BLaER1 treated with 17β-estradiol and CSF1 and Interleukin-3, amounts not matched to agents 10 nM and 100 nM (cell line): Measurements from ENCODE around the gene CCDC85B.
A peak's percentile ranks its signal among the peaks of the same experiment; 100 is the strongest.

ENCODE experiments used
- H3K27ac ChIP-seq, 11 experiments: shearing (Covaris generic); formaldehyde crosslinking; 2 replicates each; pipeline ENCODE4 v1.8.1; 2022
- H3K27me3 ChIP-seq, 11 experiments: shearing (Covaris generic); formaldehyde crosslinking; 2 replicates each; pipeline ENCODE4 v1.8.1; 2022
- H3K36me3 ChIP-seq, 11 experiments: shearing (Covaris generic); formaldehyde crosslinking; 2 replicates each; pipeline ENCODE4 v1.8.1; 2022
- H3K4me1 ChIP-seq, 10 experiments: shearing (Covaris generic); formaldehyde crosslinking; 2 replicates each; pipeline ENCODE4 v1.8.1; 2022
- H3K4me2 ChIP-seq, 11 experiments: shearing (Covaris generic); formaldehyde crosslinking; 2 replicates each; pipeline ENCODE4 v1.8.1; 2022
- H3K4me3 ChIP-seq, 10 experiments: shearing (Covaris generic); formaldehyde crosslinking; 2 replicates each; pipeline ENCODE4 v1.8.1; 2022
- H3K9ac ChIP-seq, 11 experiments: shearing (Covaris generic); formaldehyde crosslinking; 2 replicates each; pipeline ENCODE4 v1.8.1; 2022
- H3K9me3 ChIP-seq, 11 experiments: shearing (Covaris generic); formaldehyde crosslinking; replicated peaks in 1 of 11; 2 replicates each; pipeline ENCODE4 v1.8.1; 2022
- H4K20me1 ChIP-seq, 11 experiments: shearing (Covaris generic); formaldehyde crosslinking; 2 replicates each; pipeline ENCODE4 v1.8.1; 2022
- Cebpa-rat ChIP-seq, 11 experiments: shearing (Covaris generic); IDR thresholded peaks; 2 replicates each; pipeline ENCODE4 v1.8.1; 2022

Gene CCDC85B

DNA sequence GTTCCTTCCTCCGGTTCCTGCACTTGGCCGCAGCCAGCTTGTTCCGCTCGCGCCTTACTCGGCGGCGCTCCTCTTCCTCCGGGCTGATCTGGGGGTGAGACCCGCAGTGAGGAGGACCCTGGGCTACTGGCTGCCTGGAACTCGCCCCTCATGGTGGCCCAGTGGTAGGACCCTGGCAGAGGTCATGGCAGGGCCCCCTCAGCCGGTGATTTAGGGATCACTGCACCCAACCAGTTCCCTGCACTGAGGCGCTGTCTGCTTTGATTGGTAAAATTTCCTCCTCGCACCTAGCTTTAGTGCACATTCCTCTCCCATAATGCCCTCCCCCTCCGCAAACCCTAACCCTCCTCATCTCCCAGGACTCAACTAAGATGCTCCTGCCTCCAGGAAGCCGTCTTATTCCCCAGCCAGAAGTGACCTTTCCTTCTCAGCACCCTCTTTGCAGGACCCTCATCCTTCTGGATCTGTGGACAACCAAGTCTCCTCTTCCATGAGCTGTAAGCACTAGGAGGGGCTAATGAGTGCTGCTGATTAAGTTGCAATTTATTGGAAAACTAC lies 3.6 kb downstream of the CCDC85B start:
- Histone ChIP-seq H3K36me3 (peaks cover 0 to 44% (median 4%) of the 10 kb centered on the region in 11 experiments; a peak in 12 of 22 replicates), H3K4me1 (peaks cover 54 to 87% (median 67%) of the 10 kb centered on the region in 10 experiments), H3K4me2 (peak overlapping the region; percentile 92 to 99 (median 95)), H3K27me3 (peaks cover 0 to 24% (median 19%) of the 10 kb centered on the region in 11 experiments; a peak in 19 of 22 replicates), H3K9me3 (no peaks in the 10 kb centered on the region), H3K4me3 (peak overlapping the region; percentile 41 to 98 (median 85)), H4K20me1 (peaks cover 0 to 69% (median 31%) of the 10 kb centered on the region in 11 experiments; a peak in 18 of 22 replicates), H3K9ac (peak overlapping the region; percentile 65 to 97 (median 79)), H3K27ac (peak overlapping the region; percentile 64 to 89 (median 78))
- TF ChIP-seq Cebpa-rat (IDR thresholded peaks at IDR 0.05): no peak

DNA sequence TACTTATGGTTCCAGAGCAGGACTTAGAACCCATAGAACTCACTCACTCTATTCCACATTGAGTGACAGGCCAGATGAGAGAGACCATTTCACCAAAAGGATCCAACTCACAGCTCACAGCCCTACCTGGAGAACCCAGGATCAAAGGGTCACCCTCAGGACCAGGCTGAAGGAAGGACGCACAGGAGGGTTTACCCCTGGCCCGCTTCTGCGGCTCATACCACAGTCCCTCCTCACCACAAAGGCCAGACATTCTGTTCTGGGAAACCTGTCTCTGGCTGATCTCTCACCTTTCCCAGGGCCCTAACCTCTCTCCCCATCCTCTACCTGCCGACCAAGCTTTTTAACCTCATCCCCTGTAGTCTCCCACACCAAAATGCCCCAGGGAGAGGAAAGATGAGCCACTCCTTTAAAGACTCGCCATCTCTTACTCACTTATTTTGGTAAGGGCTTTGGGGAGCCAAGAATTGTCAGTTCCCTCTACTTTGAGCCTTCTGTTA lies 5.1 kb downstream of the CCDC85B start:
- peak overlapping the region in 5 of 11 experiments; percentile 1 to 97 (median 9); a peak in 5 of 22 replicates for H3K4me2 ChIP-seq
- H3K27me3 ChIP-seq: peaks cover 0 to 39% (median 33%) of the 10 kb centered on the region in 11 experiments; a peak in 19 of 22 replicates
- no peak overlapping the region for H3K27ac ChIP-seq
- H3K4me1 ChIP-seq: peaks cover 54 to 77% (median 68%) of the 10 kb centered on the region in 10 experiments
- H3K4me3 ChIP-seq: no peak overlapping the region
- H3K9ac ChIP-seq: no peak overlapping the region
- H4K20me1 ChIP-seq: peaks cover 0 to 69% (median 31%) of the 10 kb centered on the region in 11 experiments; a peak in 18 of 22 replicates
- no peaks in the 10 kb centered on the region for H3K9me3 ChIP-seq
- TF ChIP-seq Cebpa-rat (IDR thresholded peaks at IDR 0.05): no peak
- peaks cover 0 to 44% (median 4%) of the 10 kb centered on the region in 11 experiments; a peak in 12 of 22 replicates for H3K36me3 ChIP-seq

DNA sequence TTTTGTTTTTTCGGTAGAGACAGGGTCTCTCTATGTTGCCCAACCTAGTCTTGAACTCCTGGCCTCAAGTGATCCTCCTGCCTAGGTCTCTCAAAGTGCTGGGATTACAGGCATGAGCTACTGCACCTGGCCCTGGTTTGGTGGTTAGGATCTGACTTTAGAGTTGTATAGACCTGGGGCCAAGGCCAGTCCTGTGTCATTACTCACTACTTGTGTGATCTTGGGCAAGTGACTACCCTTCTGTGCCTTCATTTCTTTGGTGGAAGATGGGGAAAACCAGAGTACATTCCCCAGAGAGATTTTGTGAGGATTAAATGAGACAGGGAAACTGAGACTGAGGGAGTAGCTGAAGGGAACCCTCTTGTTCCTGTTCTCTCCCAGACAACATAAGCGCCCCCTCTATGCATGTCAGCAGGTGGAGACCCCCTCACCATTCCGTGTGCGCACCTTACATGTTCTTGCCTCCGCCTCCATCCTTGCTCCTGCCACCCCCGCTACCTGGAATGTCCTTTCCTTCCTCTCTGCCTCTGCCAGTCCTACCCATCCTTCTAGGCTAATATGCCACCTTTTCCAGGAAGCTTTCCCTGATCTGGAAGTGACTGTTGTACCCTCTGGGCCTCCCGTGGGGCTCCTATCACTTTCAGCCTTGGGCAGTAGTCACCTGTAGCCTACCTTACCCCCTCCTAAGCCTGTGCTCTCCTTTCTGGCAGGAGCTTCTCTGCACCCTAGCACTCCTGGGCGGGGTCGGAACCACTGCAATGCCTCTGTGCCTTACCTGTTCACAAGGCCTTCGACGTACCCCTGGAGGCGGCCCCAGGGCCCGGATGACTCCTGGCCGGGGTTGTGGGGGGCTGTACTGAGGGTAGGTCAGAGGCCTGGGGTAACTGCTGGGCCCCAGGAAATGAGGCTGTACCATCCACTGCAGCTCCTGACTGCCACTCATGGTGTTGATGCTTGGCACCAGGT lies 5.8 kb downstream of the CCDC85B start:
- no peak overlapping the region for H3K27ac ChIP-seq
- H4K20me1 ChIP-seq: peaks cover 0 to 61% (median 23%) of the 10 kb centered on the region in 11 experiments; a peak in 18 of 22 replicates
- H3K9me3 ChIP-seq: no peaks in the 10 kb centered on the region
- H3K27me3 ChIP-seq: peaks cover 0 to 46% (median 41%) of the 10 kb centered on the region in 11 experiments; a peak in 19 of 22 replicates
- H3K36me3 ChIP-seq: peaks cover 0 to 44% (median 4%) of the 10 kb centered on the region in 11 experiments; a peak in 12 of 22 replicates
- H3K4me3 ChIP-seq: no peak overlapping the region
- peak overlapping the region in 2 of 11 experiments; percentile 0 to 92; a peak in 5 of 22 replicates for H3K4me2 ChIP-seq
- TF ChIP-seq Cebpa-rat (IDR thresholded peaks at IDR 0.05): no peak
- H3K9ac ChIP-seq: no peak overlapping the region
- peaks cover 60 to 80% (median 69%) of the 10 kb centered on the region in 10 experiments for H3K4me1 ChIP-seq

DNA sequence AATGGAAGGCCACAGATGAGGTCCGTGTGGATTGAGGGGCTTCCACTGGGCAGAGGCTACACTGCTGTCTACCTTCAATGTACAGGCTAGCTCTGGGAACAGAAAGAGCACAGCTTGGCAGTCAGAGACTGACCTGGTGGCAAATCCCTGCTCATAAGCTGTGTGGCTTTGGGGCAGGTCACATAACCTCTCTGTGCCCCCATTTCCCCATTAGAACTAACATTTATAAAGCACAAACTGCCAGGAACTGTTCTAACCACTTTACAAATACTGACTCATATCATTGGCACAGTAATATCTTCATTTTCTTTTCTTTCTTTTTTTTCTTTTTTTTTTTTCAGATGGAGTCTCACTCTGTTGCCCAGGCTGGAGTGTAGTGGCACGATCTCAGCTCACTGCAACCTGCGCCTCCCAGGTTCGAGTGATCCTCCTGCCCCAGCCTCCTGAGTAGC lies 6.6 kb downstream of the CCDC85B start:
- Histone ChIP-seq H3K36me3 (peaks cover 0 to 43% (median 4%) of the 10 kb centered on the region in 11 experiments; a peak in 12 of 22 replicates), H3K4me2 (peak overlapping the region in 2 of 11 experiments; percentile 85 to 92; a peak in 4 of 22 replicates), H3K4me1 (peaks cover 56 to 82% (median 66%) of the 10 kb centered on the region in 10 experiments), H3K27me3 (peaks cover 0 to 53% (median 48%) of the 10 kb centered on the region in 11 experiments; a peak in 19 of 22 replicates), H3K9me3 (no peaks in the 10 kb centered on the region), H3K9ac (no peak overlapping the region), H3K27ac (no peak overlapping the region), H3K4me3 (no peak overlapping the region), H4K20me1 (peaks cover 0 to 54% (median 16%) of the 10 kb centered on the region in 11 experiments; a peak in 18 of 22 replicates)
- TF ChIP-seq Cebpa-rat (IDR thresholded peaks at IDR 0.05): no peak

DNA sequence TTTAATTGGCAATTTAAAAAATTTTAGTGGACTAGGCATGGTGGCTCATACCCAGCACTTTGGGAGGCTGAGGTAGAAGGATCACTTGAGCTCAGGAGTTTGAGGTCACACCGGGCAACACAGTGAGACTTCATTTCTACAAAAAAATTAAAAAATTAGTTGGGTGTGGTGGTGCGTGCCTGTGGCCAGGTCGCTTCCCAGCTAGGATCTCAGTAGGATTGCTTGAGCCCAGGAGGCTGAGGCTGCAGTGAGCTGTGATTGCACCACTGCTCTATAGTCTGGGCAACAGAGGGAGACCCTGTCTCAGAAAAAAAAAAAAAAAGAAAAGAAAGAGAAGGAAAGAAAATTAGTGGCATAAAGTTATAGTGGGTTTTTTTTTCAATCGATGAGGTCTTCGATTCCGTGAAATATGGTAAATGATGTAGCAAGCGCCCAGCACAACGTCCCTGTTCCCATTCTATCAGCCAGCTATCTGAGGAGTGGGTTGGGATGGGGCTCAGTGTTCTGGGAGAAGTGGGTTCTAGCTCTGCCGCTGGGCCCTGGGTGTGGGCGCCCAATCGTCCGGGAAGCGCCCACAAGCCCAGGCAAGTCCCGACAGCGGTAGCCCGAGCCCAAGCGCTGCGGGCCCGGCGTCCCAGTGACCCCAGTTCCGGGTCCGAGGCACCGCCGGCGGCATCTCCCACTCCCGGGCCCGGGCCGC lies 8.3 kb downstream of the CCDC85B start:
- H3K4me3 ChIP-seq: peak overlapping the region; percentile 66 to 93 (median 77)

DNA sequence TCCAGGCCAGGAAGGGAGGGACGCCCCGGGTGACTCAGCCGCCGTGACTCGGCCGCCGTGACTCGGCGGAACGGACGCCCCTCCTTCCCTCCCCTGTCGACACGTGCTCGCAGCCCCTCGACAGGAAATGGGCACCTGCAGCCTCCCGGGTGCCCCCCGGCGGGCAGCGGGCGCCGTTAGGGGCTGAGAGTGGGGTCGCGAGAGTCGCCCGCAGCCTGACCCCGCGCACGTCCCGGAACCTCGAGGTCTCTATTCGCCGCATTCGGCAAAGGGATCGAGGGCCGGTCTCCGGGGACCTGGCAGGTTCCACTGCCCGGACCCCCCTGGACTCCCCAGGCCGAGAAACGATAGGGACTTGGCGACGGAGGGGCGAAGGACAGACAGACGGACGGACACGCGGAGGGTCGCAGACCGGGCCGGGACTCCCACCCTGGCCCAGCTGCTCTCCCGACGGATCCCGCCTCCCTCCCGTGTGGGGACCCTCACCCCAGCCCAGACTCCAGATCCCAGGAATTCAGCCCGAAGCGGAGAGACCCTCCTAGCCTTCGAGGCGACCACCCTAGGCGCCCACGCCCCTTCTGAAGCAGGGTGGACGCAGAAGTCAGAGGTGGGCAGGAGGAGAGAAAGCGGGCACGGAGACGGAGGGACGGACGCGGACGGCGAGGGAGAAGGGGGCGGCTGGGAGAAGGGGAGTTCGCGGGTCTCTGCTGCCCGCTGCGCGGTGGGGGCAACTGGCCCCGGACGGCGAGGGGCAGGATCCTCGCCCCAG lies 9.1 kb downstream of the CCDC85B start:
- no peak for TF ChIP-seq Cebpa-rat (IDR thresholded peaks at IDR 0.05)
- peak overlapping the region; percentile 66 to 93 (median 77) for H3K4me3 ChIP-seq
- peak overlapping the region; percentile 71 to 85 (median 82) for H3K27ac ChIP-seq
- H3K9me3 ChIP-seq: no peaks in the 10 kb centered on the region
- peak overlapping the region; percentile 85 to 99 (median 92) for H3K4me2 ChIP-seq
- H3K9ac ChIP-seq: peak overlapping the region; percentile 64 to 91 (median 83)
- peaks cover 44 to 70% (median 58%) of the 10 kb centered on the region in 10 experiments for H3K4me1 ChIP-seq
- H3K36me3 ChIP-seq: peaks cover 0 to 33% (median 4%) of the 10 kb centered on the region in 11 experiments; a peak in 12 of 22 replicates
- H4K20me1 ChIP-seq: peaks cover 0 to 38% (median 5%) of the 10 kb centered on the region in 11 experiments; a peak in 8 of 22 replicates
- peaks cover 0 to 55% (median 51%) of the 10 kb centered on the region in 11 experiments; a peak in 19 of 22 replicates for H3K27me3 ChIP-seq

More for the DNA sequence above, 8.3 kb downstream of the CCDC85B start:
- H3K36me3 ChIP-seq: peaks cover 0 to 33% (median 4%) of the 10 kb centered on the region in 11 experiments; a peak in 12 of 22 replicates
- H3K27me3 ChIP-seq: peaks cover 0 to 55% (median 51%) of the 10 kb centered on the region in 11 experiments; a peak in 19 of 22 replicates
- no peaks in the 10 kb centered on the region for H3K9me3 ChIP-seq
- peaks cover 51 to 77% (median 65%) of the 10 kb centered on the region in 10 experiments for H3K4me1 ChIP-seq
- peak overlapping the region; percentile 64 to 91 (median 83) for H3K9ac ChIP-seq
- TF ChIP-seq Cebpa-rat (IDR thresholded peaks at IDR 0.05): no peak
- peak overlapping the region; percentile 71 to 85 (median 82) for H3K27ac ChIP-seq
- peaks cover 0 to 38% (median 5%) of the 10 kb centered on the region in 11 experiments; a peak in 8 of 22 replicates for H4K20me1 ChIP-seq
- peak overlapping the region; percentile 85 to 99 (median 92) for H3K4me2 ChIP-seq
